HepG2 (cell line): ENCODE measurements around the gene LGALS4. TPM values are rescaled to one million over a fixed set of nuclear protein-coding genes. Genes with fewer than 3 reads are reported as not detected.

ENCODE experiments used
- ATAC-seq: fragments of 200-7000 bp; cut with Tn5 transposase; 3 replicates; pipeline ENCODE4 v1.9.1; 2020; ENCODE audit warnings: mild to moderate bottlenecking, moderate library complexity
- BruUV-seq: library from RNA; stranded (reverse); fragments of 400-500 nt; replicated peaks from 2 replicates; lab custom pipeline; 2021; lab: Mats Ljungman, UMichigan
- CTCF ChIA-PET: fragments of 300-600 bp; formaldehyde crosslinking; extraction: SDS; loops from one replicate; lab custom pipeline; 2021; ENCODE audit warnings: low total read pairs, inconsistent platforms, low intra/inter-chr PET ratio; lab: Yijun Ruan, JAX
- POLR2A ChIA-PET: fragments of 350-600 bp; sonication (Branson Sonifier 250); formaldehyde crosslinking; loops from one replicate; lab custom pipeline; 2020; ENCODE audit warnings: antibody characterized with exemption, inconsistent platforms; lab: Yijun Ruan, JAX
- DNase-seq: peaks from one replicate; pipeline ENCODE4 v3.0.0-alpha.2; 2015; ENCODE audit warnings: low spot score
- FAIRE-seq: peaks from 3 replicates; lab custom pipeline; 2011; peaks lifted over from hg19 to GRCh38; lab: Jason Lieb, UNC
- H2AFZ ChIP-seq: one replicate; pipeline ENCODE4 v1.6.1; 2011; ENCODE audit warnings: low read length, inconsistent platforms
- H3K27ac ChIP-seq: fragments of 300-600 bp; 3 replicates; pipeline ENCODE4 v1.8.0; 2011; ENCODE audit warnings: mixed run types, mild to moderate bottlenecking, mixed read lengths, low read length, inconsistent platforms; ENCODE audit not compliant: insufficient read depth; ENCODE audit errors: extremely low read length
- H3K27me3 ChIP-seq, 2 experiments: fragments of 200-600 bp in 1 of 2; 2 replicates in 1 of 2; 3 replicates in 1 of 2; pipeline versions ENCODE4 v1.6.0 to v1.8.0; 2011; ENCODE audit warnings: low read length in 2 of 2, mild to moderate bottlenecking in 2 of 2, moderate library complexity in 2 of 2, inconsistent platforms in 1 of 2; ENCODE audit not compliant: insufficient read depth in 2 of 2, control insufficient read depth in 1 of 2
- H3K36me3 ChIP-seq, 2 experiments: fragments of 200-600 bp in 1 of 2; replicated peaks in 1 of 2; 2 replicates in 1 of 2; 3 replicates in 1 of 2; pipeline versions ENCODE4 v1.5.1 to v1.8.0; 2011; ENCODE audit warnings: low read length in 2 of 2, inconsistent platforms in 1 of 2; ENCODE audit not compliant: insufficient read depth in 2 of 2, control insufficient read depth in 1 of 2
- H3K4me1 ChIP-seq: 2 replicates; pipeline ENCODE4 v1.5.1; 2012; ENCODE audit warnings: low read length, inconsistent platforms; ENCODE audit not compliant: insufficient read depth
- H3K4me2 ChIP-seq: 2 replicates; pipeline ENCODE4 v1.6.0; 2011; ENCODE audit warnings: low read depth, low read length, inconsistent platforms
- H3K4me3 ChIP-seq, 3 experiments: fragments of 200-600 bp in 1 of 3; sonication (generic), shearing (Covaris generic) in 1 of 3; replicated peaks in 1 of 3; 2 replicates each; pipeline ENCODE4 v1.5.1; 2011 to 2016; ENCODE audit warnings: low read length in 3 of 3, inconsistent platforms in 2 of 3, low read depth in 2 of 3, mild to moderate bottlenecking in 2 of 3, control low read depth in 1 of 3, mixed read lengths in 1 of 3; ENCODE audit not compliant: insufficient read depth in 1 of 3
- H3K79me2 ChIP-seq: one replicate; pipeline ENCODE4 v1.6.1; 2011; ENCODE audit warnings: low read length, inconsistent platforms; ENCODE audit not compliant: insufficient read depth
- H3K9ac ChIP-seq: 2 replicates; pipeline ENCODE4 v1.6.0; 2011; ENCODE audit warnings: mild to moderate bottlenecking, low read depth, low read length, inconsistent platforms; ENCODE audit not compliant: insufficient read depth
- H3K9me3 ChIP-seq: 2 replicates; pipeline ENCODE4 v1.5.1; 2012; ENCODE audit warnings: mild to moderate bottlenecking, low read length
- H4K20me1 ChIP-seq: 2 replicates; pipeline ENCODE4 v1.6.0; 2011; ENCODE audit warnings: inconsistent platforms, mild to moderate bottlenecking, low read length, moderate library complexity; ENCODE audit not compliant: insufficient read depth
- BCLAF1 ChIP-seq: fragments of 450-650 bp; IDR thresholded peaks from 2 replicates; pipeline ENCODE4 v1.6.1; 2017; ENCODE audit warnings: mild to moderate bottlenecking
- GABPA ChIP-seq, 2 experiments: IDR thresholded peaks; 2 replicates each; pipeline ENCODE4 v1.6.1; 2011 to 2016; ENCODE audit warnings: low read depth in 2 of 2, low read length in 1 of 2, missing biosample characterization in 1 of 2, missing genetic modification characterization in 1 of 2
- KDM1A ChIP-seq: IDR thresholded peaks from 2 replicates; pipeline ENCODE4 v1.6.1; 2016; ENCODE audit warnings: missing compliant biosample characterization
- MTERF4 ChIP-seq: sonication (generic); formaldehyde crosslinking; IDR thresholded peaks from 2 replicates; pipeline ENCODE4 v1.8.0; 2023; ENCODE audit warnings: mild to moderate bottlenecking, missing genetic modification reagents
- PAXIP1 ChIP-seq: sonication (generic); formaldehyde crosslinking; conservative IDR thresholded peaks from 2 replicates; pipeline ENCODE4 v1.4.0; 2020; ENCODE audit warnings: mild to moderate bottlenecking, missing genetic modification reagents, moderate library complexity
- RBM22 ChIP-seq: fragments of 200-400 bp; formaldehyde crosslinking; optimal IDR thresholded peaks from 2 replicates; pipeline ENCODE3; 2017; ENCODE audit warnings: mild to moderate bottlenecking, low read length, moderate library complexity
- ZNF570 ChIP-seq: sonication (generic); formaldehyde crosslinking; IDR thresholded peaks from 2 replicates; pipeline ENCODE4 v1.4.0; 2020; ENCODE audit warnings: mild to moderate bottlenecking, missing genetic modification reagents, borderline replicate concordance
- ZNF644 ChIP-seq: IDR thresholded peaks from 2 replicates; pipeline ENCODE4 v1.6.1; 2016; ENCODE audit warnings: low read depth
- WGBS: methylation state at CpG from one replicate; pipeline ENCODE4 v1.1.6; 2017; ENCODE audit warnings: low lambda C conversion rate; 5-methylcytosine and 5-hydroxymethylcytosine counted together
- in situ Hi-C: cut with HindIII; loops from 2 replicates; pipeline ENCODE4 v1.10.0; 2017; ENCODE audit warnings: low pct_unique_long_range_greater_than_20kb; ENCODE audit not compliant: extremely low pct_ligation_motif_present
- intact Hi-C: fragments of 100-400 bp; cut with micrococcal nuclease; formaldehyde crosslinking; loops from one replicate; pipeline ENCODE4 v1.10.0; 2022; ENCODE audit not compliant: unreplicated experiment
- polyA plus RNA-seq, 8 experiments: library from polyadenylated mRNA; depleted of rRNA in 3 of 8; stranded (reverse) in 7 of 8; unstranded in 1 of 8; fragments of >200 nt; fragmentation: Illumina TruSeq in 4 of 8; extraction: Trizol in 4 of 8; gene quantifications; 2 replicates each; pipeline versions ENCODE4 v1.2.1 to v1.2.3, GENCODE V29; 2011 to 2016; ENCODE audit warnings: low read depth in 4 of 8, missing spikeins in 1 of 8, mixed read lengths in 1 of 8; ENCODE audit not compliant: insufficient read depth in 1 of 8
- total RNA-seq, 5 experiments: library from RNA; depleted of rRNA; stranded (reverse); fragments of >200 nt; fragmentation: Illumina TruSeq; extraction: Trizol; gene quantifications; 2 replicates each; pipeline ENCODE4 v1.2.3, GENCODE V29; 2016; ENCODE audit warnings: low read depth in 1 of 5

LGALS4 gene
- total and polyA plus RNA-seq, 2 of the 13 experiments (the other 11 are each of a cell fraction or from before 2014, with no cell fraction given): 0.24 to 0.71 TPM

- no peak overlapping the region for H3K9ac ChIP-seq
- CTCF ChIA-PET: no interaction called here
- H3K36me3 ChIP-seq: peaks cover 23 to 57% of the 10 kb centered on the region in 2 experiments
- intact Hi-C loops (loop anchor here (10.0 kb wide), 1 partner anchor 182 kb away; no protein-coding TSS in a partner anchor), in situ Hi-C loops (no loop called here)
- H3K4me3 ChIP-seq: no peak overlapping the region
- H3K9me3 ChIP-seq: no peaks in the 10 kb centered on the region
- H3K4me1 ChIP-seq: peaks cover 60% of the 10 kb centered on the region
- H3K27me3 ChIP-seq: no peaks in the 10 kb centered on the region; a peak in 1 of 5 replicates
- TF ChIP-seq RBM22 (peak; percentile 86), ZNF644 (CRISPR knock-in tag) (no peak)
- H3K79me2 ChIP-seq: peaks cover under 1% of the 10 kb centered on the region
- BruUV-seq: no TSS peak
- no peak for DNase-seq
- H3K27ac ChIP-seq: peak overlapping the region; percentile 60
- ATAC-seq: no peak
- POLR2A ChIA-PET: interaction anchor here (1.5 to 6.2 kb wide), 2 partner anchors 14 to 24 kb away, joined by 3 to 148 read pairs; partner anchors contain the start of gene HNRNPL
- H3K4me2 ChIP-seq: no peak overlapping the region
- 94% methylated on average over 7 of the region's 8 CpGs for WGBS
- H2AFZ ChIP-seq: no peak overlapping the region
- no peak for FAIRE-seq
- H4K20me1 ChIP-seq: peaks cover 12% of the 10 kb centered on the region
These were observed 23.6 kb upstream of the LGALS4 start for GRCh38 chr19:38836159-38836982.

GRCh38 chr19:38834590-38834989 lies 21.8 kb upstream of the LGALS4 start:
- H3K36me3 ChIP-seq: peaks cover 20 to 45% of the 10 kb centered on the region in 2 experiments
- FAIRE-seq (no peak), DNase-seq (no peak), ATAC-seq (no peak)
- WGBS: 96% methylated on average over 6 of the region's 6 CpGs
- no TSS peak for BruUV-seq
- H3K27me3 ChIP-seq: no peaks in the 10 kb centered on the region; a peak in 1 of 5 replicates
- H3K4me2 ChIP-seq: no peak overlapping the region
- in situ Hi-C loops: loop anchor here (5.0 kb wide), 1 partner anchor 92 kb away; the partner anchor contains the start of gene CAPN12
- H3K27ac ChIP-seq: no peak overlapping the region
- H4K20me1 ChIP-seq: peaks cover 10% of the 10 kb centered on the region
- H2AFZ ChIP-seq: no peak overlapping the region
- peaks cover 61% of the 10 kb centered on the region for H3K4me1 ChIP-seq
- H3K4me3 ChIP-seq: no peak overlapping the region
- intact Hi-C loops: loop anchor here (5.0 to 10.0 kb wide), 2 partner anchors 102 to 180 kb away; no protein-coding TSS in a partner anchor
- H3K9me3 ChIP-seq: no peaks in the 10 kb centered on the region
- ChIA-PET CTCF (no interaction called here), POLR2A (interaction anchor here (1.1 to 6.2 kb wide), 3 partner anchors 14 to 16 kb away, joined by 3 to 148 read pairs (median 77); partner anchors contain the start of gene HNRNPL)
- H3K9ac ChIP-seq: no peak overlapping the region
- H3K79me2 ChIP-seq: peaks cover 8% of the 10 kb centered on the region
- TF ChIP-seq ZNF570 (CRISPR knock-in tag): no peak
- TF ChIP-seq GABPA (IDR thresholded peaks at IDR 0.05; ENCODE audit: low read depth, low read length): no peak
- no peak for TF ChIP-seq GABPA (CRISPR knock-in tag; IDR thresholded peaks at IDR 0.05; ENCODE audit: low read depth)
- no peak for TF ChIP-seq KDM1A (CRISPR knock-in tag)
- no peak for TF ChIP-seq BCLAF1
- TF ChIP-seq MTERF4 (CRISPR knock-in tag): no peak
- TF ChIP-seq PAXIP1 (CRISPR knock-in tag): no peak
